Progenitor cell of endocrine pancreas (in vitro differentiated cells): ENCODE measurements around the gene RAPGEF3. TPM values are rescaled to one million over a fixed set of nuclear protein-coding genes. Genes with fewer than 3 reads are reported as not detected.
A peak's percentile ranks its signal among the peaks of the same experiment; 100 is the strongest.

Experiments
- DNase-seq: peaks from one replicate; pipeline ENCODE4 v3.0.0; 2021; ENCODE audit warnings: low spot score; ENCODE audit not compliant: unreplicated experiment
- H3K27ac Mint-ChIP-seq: 2 replicates; pipeline ENCODE4 v1.8.0; 2021; ENCODE audit warnings: mild to moderate bottlenecking, moderate library complexity, mixed read lengths
- H3K27me3 Mint-ChIP-seq: 2 replicates; pipeline ENCODE4 v1.8.0; 2021; ENCODE audit warnings: mixed read lengths
- H3K36me3 Mint-ChIP-seq: 2 replicates; pipeline ENCODE4 v1.8.0; 2022; ENCODE audit warnings: mixed read lengths; ENCODE audit not compliant: insufficient read depth
- H3K4me1 Mint-ChIP-seq: 2 replicates; pipeline ENCODE4 v1.8.0; 2021; ENCODE audit warnings: low read depth, mixed read lengths
- H3K4me3 Mint-ChIP-seq: 2 replicates; pipeline ENCODE4 v1.8.0; 2021; ENCODE audit warnings: low read depth, mild to moderate bottlenecking, moderate library complexity, mixed read lengths
- H3K9me3 Mint-ChIP-seq: 2 replicates; pipeline ENCODE4 v1.8.0; 2021; ENCODE audit warnings: low read depth, mixed read lengths
- CTCF ChIP-seq: fragments of 200-600 bp; sonication (generic); IDR thresholded peaks from one replicate; pipeline ENCODE4 v1.5.0; 2021; ENCODE audit warnings: antibody characterized with exemption, mild to moderate bottlenecking; ENCODE audit not compliant: unreplicated experiment
- total RNA-seq: library from RNA; stranded (reverse); gene quantifications from 2 replicates; pipeline ENCODE4 v1.2.1, GENCODE V29; 2021

RAPGEF3 gene
- total RNA-seq, 1 donor from 2014 or later: 1.7 TPM

GRCh38 chr12:47736877-47737676 is 21.6 kb downstream of the RAPGEF3 start:
- no peak for DNase-seq
- H3K36me3 Mint-ChIP-seq: no peaks in the 10 kb centered on the region
- peaks cover 3% of the 10 kb centered on the region for H3K27me3 Mint-ChIP-seq
- H3K9me3 Mint-ChIP-seq: no peaks in the 10 kb centered on the region
- TF ChIP-seq CTCF: no peak
- no peak overlapping the region for H3K4me3 Mint-ChIP-seq
- peak overlapping the region; percentile 73 for H3K27ac Mint-ChIP-seq
- H3K4me1 Mint-ChIP-seq: peaks cover 6% of the 10 kb centered on the region

GRCh38 chr12:47736216-47736615 is 22.5 kb downstream of the RAPGEF3 start:
- H3K27ac Mint-ChIP-seq: no peak overlapping the region
- no peak for TF ChIP-seq CTCF
- no peak for DNase-seq
- H3K9me3 Mint-ChIP-seq: no peaks in the 10 kb centered on the region
- peaks cover 3% of the 10 kb centered on the region for H3K27me3 Mint-ChIP-seq
- no peaks in the 10 kb centered on the region for H3K36me3 Mint-ChIP-seq
- no peak overlapping the region for H3K4me3 Mint-ChIP-seq
- H3K4me1 Mint-ChIP-seq: peaks cover 5% of the 10 kb centered on the region

GRCh38 chr12:47735649-47736048 is 23.0 kb downstream of the RAPGEF3 start:
- peaks cover 6% of the 10 kb centered on the region for H3K4me1 Mint-ChIP-seq
- no peak overlapping the region for H3K27ac Mint-ChIP-seq
- no peak overlapping the region for H3K4me3 Mint-ChIP-seq
- H3K9me3 Mint-ChIP-seq: no peaks in the 10 kb centered on the region
- TF ChIP-seq CTCF: no peak
- DNase-seq: no peak
- no peaks in the 10 kb centered on the region for H3K36me3 Mint-ChIP-seq
- H3K27me3 Mint-ChIP-seq: peaks cover 3% of the 10 kb centered on the region

DNA sequence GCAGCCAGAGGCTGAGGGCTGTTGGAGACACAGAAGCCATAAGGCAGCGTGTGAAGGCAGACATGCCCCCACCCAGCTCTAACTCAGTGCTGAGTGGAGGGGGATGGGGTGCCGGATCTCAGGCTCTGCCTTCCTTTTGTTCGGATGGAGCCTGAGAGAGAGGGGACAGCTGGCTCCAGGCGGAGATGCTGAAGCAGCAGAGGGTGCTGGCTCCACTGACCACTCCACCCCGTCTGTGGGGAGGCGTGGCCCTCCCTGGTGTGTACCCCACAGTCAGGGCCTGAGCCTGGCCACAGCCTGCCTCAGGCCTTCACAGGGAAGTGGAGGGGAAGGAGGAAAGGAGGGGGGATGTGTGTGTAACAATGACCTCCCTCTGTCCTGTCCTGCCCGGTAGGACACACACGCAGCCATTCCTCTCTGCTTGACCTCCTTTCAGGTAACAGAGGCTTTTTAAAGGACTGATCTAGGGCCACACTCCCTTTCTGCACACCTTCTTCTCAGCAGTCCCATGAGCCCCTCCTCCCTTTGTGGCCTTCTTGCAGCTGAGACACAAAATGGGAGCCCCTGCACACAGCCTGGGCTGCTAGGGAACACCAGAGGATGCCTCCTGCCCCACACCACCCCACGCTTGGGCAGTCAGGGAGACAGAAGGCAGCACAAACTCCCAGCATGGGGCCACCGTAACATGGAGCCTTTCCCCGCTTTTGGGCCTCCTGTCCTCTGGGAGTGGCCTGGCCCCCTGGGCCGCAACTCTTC is 23.8 kb downstream of the RAPGEF3 start:
- peak overlapping the region; percentile 49 for H3K27ac Mint-ChIP-seq
- no peaks in the 10 kb centered on the region for H3K36me3 Mint-ChIP-seq
- peaks cover 3% of the 10 kb centered on the region for H3K27me3 Mint-ChIP-seq
- TF ChIP-seq CTCF: no peak
- H3K4me3 Mint-ChIP-seq: no peak overlapping the region
- H3K4me1 Mint-ChIP-seq: peaks cover 13% of the 10 kb centered on the region
- H3K9me3 Mint-ChIP-seq: no peaks in the 10 kb centered on the region
- no peak for DNase-seq

GRCh38 chr12:47733142-47733541 is 25.5 kb downstream of the RAPGEF3 start:
- Mint-ChIP-seq H3K27ac (no peak overlapping the region), H3K4me3 (no peak overlapping the region), H3K9me3 (no peaks in the 10 kb centered on the region), H3K27me3 (peaks cover 3% of the 10 kb centered on the region), H3K36me3 (no peaks in the 10 kb centered on the region), H3K4me1 (peaks cover 22% of the 10 kb centered on the region)
- DNase-seq: no peak
- no peak for TF ChIP-seq CTCF
